ENCODE measurements around the gene EFCAB8.

- TF ChIP-seq CTCF (IDR thresholded peaks at IDR 0.05) = no peak
- no peak for TF ChIP-seq POLR2A (IDR thresholded peaks at IDR 0.05)
Measured at GRCh38 chr20:32846852-32847251, 11.9 kb upstream of the EFCAB8 start.

All from vagina (tissue), 2 donors.